DND-41 (cell line): Measurements from ENCODE around the gene TAF5.

Experiments used
- EZH2 ChIP-seq: IDR thresholded peaks from 3 replicates; pipeline ENCODE4 v1.6.1; 2012; ENCODE audit warnings: borderline replicate concordance, low read depth, mild to moderate bottlenecking, moderate library complexity, low read length, inconsistent platforms; ENCODE audit not compliant: severe bottlenecking
- TF ChIP-seq, protein P1 (sequence below): IDR thresholded peaks from 2 replicates; pipeline ENCODE4 v1.5.1; 2012; ENCODE audit warnings: borderline replicate concordance, low read length, moderate library complexity, mild to moderate bottlenecking; ENCODE audit not compliant: poor library complexity, severe bottlenecking; ENCODE audit errors: extremely low read depth

- TF ChIP-seq EZH2 = no peak
- TF ChIP-seq, protein P1, sequence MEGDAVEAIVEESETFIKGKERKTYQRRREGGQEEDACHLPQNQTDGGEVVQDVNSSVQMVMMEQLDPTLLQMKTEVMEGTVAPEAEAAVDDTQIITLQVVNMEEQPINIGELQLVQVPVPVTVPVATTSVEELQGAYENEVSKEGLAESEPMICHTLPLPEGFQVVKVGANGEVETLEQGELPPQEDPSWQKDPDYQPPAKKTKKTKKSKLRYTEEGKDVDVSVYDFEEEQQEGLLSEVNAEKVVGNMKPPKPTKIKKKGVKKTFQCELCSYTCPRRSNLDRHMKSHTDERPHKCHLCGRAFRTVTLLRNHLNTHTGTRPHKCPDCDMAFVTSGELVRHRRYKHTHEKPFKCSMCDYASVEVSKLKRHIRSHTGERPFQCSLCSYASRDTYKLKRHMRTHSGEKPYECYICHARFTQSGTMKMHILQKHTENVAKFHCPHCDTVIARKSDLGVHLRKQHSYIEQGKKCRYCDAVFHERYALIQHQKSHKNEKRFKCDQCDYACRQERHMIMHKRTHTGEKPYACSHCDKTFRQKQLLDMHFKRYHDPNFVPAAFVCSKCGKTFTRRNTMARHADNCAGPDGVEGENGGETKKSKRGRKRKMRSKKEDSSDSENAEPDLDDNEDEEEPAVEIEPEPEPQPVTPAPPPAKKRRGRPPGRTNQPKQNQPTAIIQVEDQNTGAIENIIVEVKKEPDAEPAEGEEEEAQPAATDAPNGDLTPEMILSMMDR = no peak
Observed at GRCh38 chr10:103367379-103367781, 396 bp upstream of the TAF5 start.
